SK-N-MC (cell line): ENCODE measurements around the gene USP32.

Experiments used
- DNase-seq: peaks from one replicate; pipeline ENCODE4 v3.0.0-alpha.2; 2011; ENCODE audit warnings: low read depth, low spot score
- H3K27ac ChIP-seq: fragments of 200-600 bp; sonication (generic); 2 replicates; pipeline ENCODE4 v1.5.1; 2016; ENCODE audit warnings: mixed run types
- H3K36me3 ChIP-seq: fragments of 200-600 bp; sonication (generic); 2 replicates; pipeline ENCODE4 v1.6.1; 2017; ENCODE audit warnings: antibody characterized with exemption, low read length, mixed read lengths; ENCODE audit not compliant: insufficient read depth
- H3K4me3 ChIP-seq: fragments of 200-600 bp; sonication (generic); 2 replicates; pipeline ENCODE4 v1.5.1; 2016
- H3K9ac ChIP-seq: fragments of 200-600 bp; sonication (generic); 2 replicates; pipeline ENCODE4 v1.8.0; 2017; ENCODE audit warnings: mixed run types, mixed read lengths; ENCODE audit not compliant: insufficient read length
- H3K9me3 ChIP-seq: fragments of 200-600 bp; sonication (generic); 2 replicates; pipeline ENCODE4 v1.6.1; 2017; ENCODE audit warnings: low read depth, mild to moderate bottlenecking, antibody characterized with exemption, low read length, moderate library complexity, mixed read lengths
- EZH2 ChIP-seq: fragments of 200-600 bp; sonication (generic); IDR thresholded peaks from one replicate; pipeline ENCODE4 v1.6.1; 2017; ENCODE audit warnings: antibody characterized with exemption
- FOXP2 ChIP-seq: optimal IDR thresholded peaks from 2 replicates; pipeline ENCODE3; 2011; ENCODE audit warnings: mild to moderate bottlenecking, moderate library complexity; ENCODE audit not compliant: insufficient read depth; ENCODE audit errors: extremely low read length, control extremely low read depth
- POLR2AphosphoS5 ChIP-seq: IDR thresholded peaks from 2 replicates; pipeline ENCODE4 v1.6.1; 2012; ENCODE audit warnings: mild to moderate bottlenecking, low read depth, low read length, borderline replicate concordance

USP32 gene

GRCh38 chr17:60137731-60138130 lies 254.2 kb downstream of the USP32 start:
- Histone ChIP-seq H3K36me3 (no peaks in the 10 kb centered on the region), H3K27ac (no peak overlapping the region), H3K9ac (no peak overlapping the region), H3K9me3 (no peaks in the 10 kb centered on the region), H3K4me3 (no peak overlapping the region)
- TF ChIP-seq EZH2 = no peak
- TF ChIP-seq POLR2AphosphoS5 = no peak
- no peak for TF ChIP-seq FOXP2
- no peak for DNase-seq

GRCh38 chr17:60135951-60136666 lies 255.8 kb downstream of the USP32 start:
- Histone ChIP-seq H3K36me3 (no peaks in the 10 kb centered on the region), H3K27ac (no peak overlapping the region), H3K9ac (no peak overlapping the region)

GRCh38 chr17:60135151-60135950 lies 256.6 kb downstream of the USP32 start:
- Histone ChIP-seq H3K9ac (peak overlapping the region; percentile 81), H3K9me3 (no peaks in the 10 kb centered on the region), H3K4me3 (peak overlapping the region; percentile 97), H3K36me3 (no peaks in the 10 kb centered on the region), H3K27ac (no peak overlapping the region)
- peak; percentile 81 for TF ChIP-seq POLR2AphosphoS5
- TF ChIP-seq FOXP2 = no peak
- DNase-seq = no peak

More at GRCh38 chr17:60135951-60136666, 255.8 kb downstream of the USP32 start:
- Histone ChIP-seq H3K9me3 (no peaks in the 10 kb centered on the region), H3K4me3 (peak overlapping the region; percentile 97)
- no peak for DNase-seq
- TF ChIP-seq EZH2 = no peak
- TF ChIP-seq FOXP2 = no peak
- TF ChIP-seq POLR2AphosphoS5 = no peak

GRCh38 chr17:60134396-60135150 lies 257.4 kb downstream of the USP32 start:
- H3K9me3 ChIP-seq = no peaks in the 10 kb centered on the region
- H3K4me3 ChIP-seq = peak overlapping the region; percentile 97
- TF ChIP-seq FOXP2 (no peak), EZH2 (no peak), POLR2AphosphoS5 (no peak)
- H3K36me3 ChIP-seq = no peaks in the 10 kb centered on the region
- no peak overlapping the region for H3K27ac ChIP-seq
- no peak for DNase-seq
- peak overlapping the region; percentile 81 for H3K9ac ChIP-seq

- H3K27ac ChIP-seq = no peak overlapping the region
- H3K4me3 ChIP-seq = no peak overlapping the region
- DNase-seq = no peak
- H3K36me3 ChIP-seq = no peaks in the 10 kb centered on the region
- H3K9me3 ChIP-seq = no peaks in the 10 kb centered on the region
- H3K9ac ChIP-seq = no peak overlapping the region
- TF ChIP-seq POLR2AphosphoS5 (no peak), EZH2 (no peak), FOXP2 (no peak)
Observed at GRCh38 chr17:60130466-60130865, 261.5 kb downstream of the USP32 start.

GRCh38 chr17:60129164-60129563 lies 262.8 kb downstream of the USP32 start:
- peak overlapping the region; percentile 87 for H3K27ac ChIP-seq
- DNase-seq = no peak
- no peak overlapping the region for H3K4me3 ChIP-seq
- H3K9ac ChIP-seq = no peak overlapping the region
- H3K9me3 ChIP-seq = no peaks in the 10 kb centered on the region
- TF ChIP-seq EZH2 (no peak), FOXP2 (no peak), POLR2AphosphoS5 (no peak)
- H3K36me3 ChIP-seq = no peaks in the 10 kb centered on the region
